GM21447 (cell line): ENCODE results near the gene SLC38A7.
"Not testable (repeated sequence)": the region's sequence is repeated elsewhere in the genome, so short reads cannot be mapped to it uniquely, and the experiment has no call there.

Experiments
- ATAC-seq: cut with Tn5 transposase; IDR thresholded peaks from one replicate; pipeline ENCODE4 v1.9.1; 2021; ENCODE audit not compliant: unreplicated experiment

SLC38A7 gene

DNA sequence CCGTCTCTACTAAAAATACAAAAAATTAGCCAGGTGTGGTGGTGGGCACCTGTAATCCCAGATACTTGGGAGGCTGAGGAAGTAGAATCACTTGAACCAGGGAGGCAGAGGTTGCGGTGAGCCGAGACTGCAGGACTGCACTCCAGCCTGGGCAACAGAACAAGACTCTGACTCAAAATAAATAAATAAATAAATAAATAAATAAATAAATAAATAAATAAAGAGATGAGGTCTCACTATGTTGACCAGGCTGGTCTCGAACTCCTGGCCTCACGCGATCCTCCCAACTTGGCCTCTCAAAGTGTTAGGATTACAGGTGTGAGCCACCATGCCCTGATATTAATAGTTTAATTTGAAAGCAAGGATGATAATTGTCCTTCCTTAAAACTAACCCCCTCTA lies 47.5 kb downstream of the SLC38A7 start:
- not testable (repeated sequence) for ATAC-seq

DNA sequence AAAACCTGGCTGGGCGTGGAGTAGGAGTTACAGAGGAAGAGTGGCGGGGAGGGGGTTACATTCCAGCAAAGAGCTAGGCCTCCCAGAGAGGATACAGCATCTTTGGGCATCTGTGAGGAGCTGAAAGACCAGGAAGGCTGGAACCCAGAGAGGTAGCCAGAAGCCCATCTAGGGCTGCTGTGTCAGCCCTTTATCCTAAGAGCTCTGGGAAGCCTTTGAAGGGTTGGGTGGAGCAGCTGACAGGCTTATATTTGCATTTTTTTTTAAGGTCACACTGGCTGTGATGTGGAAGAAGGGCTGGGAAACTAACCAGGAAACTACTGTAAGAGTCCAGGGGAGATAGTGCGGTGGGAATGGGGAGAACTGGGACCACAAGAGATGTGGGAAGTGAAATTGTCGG lies 48.1 kb downstream of the SLC38A7 start:
- ATAC-seq, result no peak

DNA sequence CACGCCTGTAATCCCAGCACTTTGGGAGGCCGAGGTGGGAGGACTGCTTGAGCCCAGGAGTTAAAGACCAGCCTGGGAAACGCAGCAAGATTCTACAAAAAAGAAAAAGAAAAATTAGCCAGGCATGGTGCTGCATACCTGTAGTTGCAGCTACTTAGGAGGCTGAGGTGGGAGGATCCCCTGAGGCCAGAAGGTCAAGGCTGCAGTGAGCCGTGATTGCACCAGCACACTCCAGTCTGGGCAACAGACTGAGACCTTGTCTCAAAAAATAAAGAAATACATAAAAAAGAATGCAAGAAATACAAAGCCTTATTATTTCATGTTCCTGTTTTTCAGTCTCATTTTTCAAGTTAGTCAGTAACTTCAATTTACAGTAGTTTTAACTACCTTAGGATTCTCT lies 49.1 kb downstream of the SLC38A7 start:
- ATAC-seq, result no peak

DNA sequence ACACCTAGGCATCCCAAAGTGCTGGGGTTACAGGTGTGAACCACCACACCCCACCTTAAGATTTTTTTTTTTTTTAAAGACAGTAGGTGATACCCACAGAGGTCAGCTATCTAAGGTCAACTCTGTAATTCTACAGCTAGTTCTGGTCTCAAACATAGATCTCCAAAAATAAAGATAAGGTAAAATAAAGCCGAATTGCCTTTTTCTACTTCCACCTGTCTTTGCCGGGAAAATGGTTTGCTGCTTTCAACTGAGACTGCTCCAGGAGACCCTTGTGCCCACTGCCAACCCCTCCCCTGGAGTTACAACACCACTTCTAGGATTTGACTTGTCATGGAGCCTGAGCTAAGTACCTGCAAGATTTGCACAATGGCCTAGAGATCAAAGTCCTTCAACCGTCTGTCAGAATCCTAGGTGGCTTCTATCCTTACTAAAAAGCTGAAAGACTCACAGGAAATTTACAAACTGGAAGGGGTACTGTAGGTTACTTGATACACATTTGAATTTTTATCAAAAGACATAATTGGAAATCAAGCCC lies 50.2 kb downstream of the SLC38A7 start:
- no peak for ATAC-seq

DNA sequence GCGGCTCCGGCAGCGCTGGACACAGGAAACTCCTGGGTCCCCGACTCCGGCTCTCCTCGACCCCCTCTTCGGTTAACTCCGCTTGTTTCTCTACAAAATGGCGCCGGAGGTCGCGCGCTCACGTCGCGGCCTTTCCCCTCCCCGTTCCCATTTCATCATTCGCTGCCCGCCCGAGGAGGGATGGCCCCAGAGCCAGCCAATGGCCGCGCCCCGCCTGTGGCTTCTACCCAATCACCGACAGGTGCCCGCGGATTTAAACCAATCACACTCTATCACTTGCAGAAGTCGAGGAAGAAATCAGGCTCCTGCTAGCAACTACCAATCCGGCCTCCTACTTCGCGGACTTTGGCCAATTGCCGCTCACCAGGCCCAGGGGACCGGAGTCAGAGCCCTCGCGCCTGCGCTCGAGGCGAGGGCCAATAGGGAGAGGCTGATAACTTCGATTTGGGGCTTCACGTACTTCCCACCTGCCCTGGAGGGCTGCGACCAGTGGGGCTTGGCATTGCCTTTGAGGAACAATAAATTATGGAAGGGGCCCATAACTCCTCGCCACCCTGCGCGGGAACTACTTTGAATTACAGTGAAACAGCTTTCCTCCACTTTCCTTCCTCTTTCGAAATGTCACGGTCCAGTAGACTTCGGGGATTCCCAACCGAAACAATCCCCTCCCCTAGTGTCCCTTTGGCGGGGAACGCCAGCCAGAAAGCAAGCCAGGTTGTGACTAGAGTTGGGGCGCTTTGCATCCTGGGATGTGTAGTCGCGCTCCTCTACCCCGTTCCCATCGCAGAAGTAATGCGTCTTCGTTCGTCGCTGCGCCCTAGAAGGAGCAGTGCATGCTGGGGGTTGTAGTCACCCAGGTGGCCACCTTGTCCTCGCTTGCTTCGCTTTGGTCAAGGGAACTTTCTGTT lies 54.6 kb downstream of the SLC38A7 start, which contains the start of gene CNOT1:
TSS of gene CNOT1 (minus strand) at position 94 of the 908 bp plus-strand sequence. CDS start 30,489 bp downstream, outside the sequence.
- peak; percentile 82 for ATAC-seq

DNA sequence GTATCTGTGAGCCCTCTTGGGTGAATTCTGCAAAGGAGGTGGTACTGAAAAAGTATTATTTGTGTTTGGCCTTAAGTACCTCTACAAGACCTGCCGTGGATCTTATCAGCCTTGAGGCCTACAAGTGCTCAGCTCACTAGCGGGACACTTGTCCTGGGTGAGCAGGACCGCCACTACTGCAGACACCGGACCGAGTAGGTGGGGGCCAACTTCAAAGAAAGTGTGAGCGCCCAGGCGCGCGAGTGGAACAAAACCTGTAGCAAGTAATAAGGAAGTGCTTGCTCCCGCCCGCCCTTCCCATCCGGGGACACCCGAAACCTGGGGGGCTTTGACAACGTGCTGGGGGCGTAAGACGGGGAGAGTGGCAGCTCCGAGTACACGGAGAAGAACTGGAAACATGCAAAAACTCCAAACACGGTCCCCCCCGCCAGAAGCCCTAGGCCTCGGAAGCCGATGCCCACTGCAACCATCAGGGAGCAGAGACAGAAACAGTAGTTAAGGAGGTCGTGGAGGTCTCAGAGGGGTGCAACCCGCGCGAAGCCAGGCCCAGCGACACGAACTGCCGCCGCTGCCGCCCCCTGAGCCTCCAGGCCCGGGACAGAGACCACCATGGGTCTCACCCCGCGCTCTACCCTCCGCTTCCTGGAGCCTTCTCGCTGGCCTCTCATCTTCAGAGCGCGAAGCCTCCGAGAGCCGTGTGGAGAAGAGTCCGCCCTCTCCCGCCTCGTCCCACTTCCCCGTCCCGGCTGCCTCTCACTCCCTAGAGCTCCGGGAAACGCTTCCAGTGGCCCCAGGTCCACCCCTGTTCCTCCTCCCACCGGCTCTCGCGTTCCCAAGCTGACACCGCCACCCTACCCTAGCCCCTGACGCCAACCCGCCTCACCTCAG lies 55.5 kb downstream of the SLC38A7 start:
- no peak for ATAC-seq

DNA sequence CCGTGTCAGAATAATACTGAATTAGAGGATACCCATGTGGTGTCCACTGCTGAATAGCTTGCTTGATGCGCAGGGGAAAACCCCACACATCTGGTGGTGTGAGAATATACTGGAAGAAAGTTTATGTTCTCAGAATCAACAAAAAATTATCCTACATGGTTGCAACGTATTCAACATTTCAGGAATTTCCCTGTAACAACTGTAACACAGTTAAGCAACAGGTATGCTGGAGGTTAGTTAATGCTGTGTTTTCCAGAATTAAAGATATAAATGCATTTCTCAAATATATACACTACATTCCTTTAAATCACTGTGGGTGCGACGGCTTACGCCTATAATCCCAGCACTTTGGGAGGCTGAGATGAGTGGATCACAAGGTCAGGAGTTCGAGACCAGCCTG lies 60.4 kb downstream of the SLC38A7 start:
- no peak for ATAC-seq

DNA sequence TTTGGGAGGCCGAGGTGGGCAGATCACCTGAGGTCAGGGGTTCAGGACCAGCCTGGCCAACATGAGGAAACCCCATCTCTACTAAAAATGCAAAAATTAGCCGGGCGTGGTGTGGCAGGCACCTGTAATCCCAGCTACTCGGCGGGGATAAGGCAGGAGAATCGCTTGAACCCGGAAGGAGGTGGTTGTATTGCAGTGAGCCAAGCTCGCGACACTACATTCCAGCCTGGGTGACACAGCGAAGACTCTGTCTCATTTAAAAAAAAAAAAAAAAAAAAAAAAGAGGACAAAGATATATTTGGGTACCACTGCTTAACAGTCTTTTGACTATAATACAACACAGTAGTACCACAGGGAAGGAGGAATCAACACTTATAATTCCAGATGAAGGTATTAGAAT lies 64.2 kb downstream of the SLC38A7 start:
- no peak for ATAC-seq

DNA sequence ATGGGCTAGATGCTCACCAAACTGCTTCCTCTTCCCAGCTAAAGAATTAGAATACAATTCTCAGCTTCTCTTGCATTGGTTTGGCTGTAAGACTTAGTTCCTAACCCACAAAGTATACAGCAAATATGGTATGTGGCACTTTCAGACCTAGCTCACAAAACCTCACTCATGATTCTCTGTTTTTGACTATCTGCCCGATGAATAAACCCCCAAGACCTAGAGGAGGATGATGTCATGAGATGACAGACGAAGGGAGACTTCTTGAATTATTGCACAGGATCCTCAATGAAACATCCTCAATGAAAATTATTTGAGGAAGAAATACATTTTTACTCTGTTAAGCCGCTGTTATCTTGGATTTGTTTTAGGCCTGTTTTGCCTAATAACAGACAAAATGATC lies 69.3 kb downstream of the SLC38A7 start:
- ATAC-seq, result no peak
